ENCODE data around the gene ACTR3. TPM values are rescaled to one million over a fixed set of nuclear protein-coding genes. Genes with fewer than 3 reads are reported as not detected.
A peak's percentile ranks its signal among the peaks of the same experiment; 100 is the strongest.

Gene ACTR3
- total RNA-seq, 1 experiment from 2014 or later: 180 TPM

DNA sequence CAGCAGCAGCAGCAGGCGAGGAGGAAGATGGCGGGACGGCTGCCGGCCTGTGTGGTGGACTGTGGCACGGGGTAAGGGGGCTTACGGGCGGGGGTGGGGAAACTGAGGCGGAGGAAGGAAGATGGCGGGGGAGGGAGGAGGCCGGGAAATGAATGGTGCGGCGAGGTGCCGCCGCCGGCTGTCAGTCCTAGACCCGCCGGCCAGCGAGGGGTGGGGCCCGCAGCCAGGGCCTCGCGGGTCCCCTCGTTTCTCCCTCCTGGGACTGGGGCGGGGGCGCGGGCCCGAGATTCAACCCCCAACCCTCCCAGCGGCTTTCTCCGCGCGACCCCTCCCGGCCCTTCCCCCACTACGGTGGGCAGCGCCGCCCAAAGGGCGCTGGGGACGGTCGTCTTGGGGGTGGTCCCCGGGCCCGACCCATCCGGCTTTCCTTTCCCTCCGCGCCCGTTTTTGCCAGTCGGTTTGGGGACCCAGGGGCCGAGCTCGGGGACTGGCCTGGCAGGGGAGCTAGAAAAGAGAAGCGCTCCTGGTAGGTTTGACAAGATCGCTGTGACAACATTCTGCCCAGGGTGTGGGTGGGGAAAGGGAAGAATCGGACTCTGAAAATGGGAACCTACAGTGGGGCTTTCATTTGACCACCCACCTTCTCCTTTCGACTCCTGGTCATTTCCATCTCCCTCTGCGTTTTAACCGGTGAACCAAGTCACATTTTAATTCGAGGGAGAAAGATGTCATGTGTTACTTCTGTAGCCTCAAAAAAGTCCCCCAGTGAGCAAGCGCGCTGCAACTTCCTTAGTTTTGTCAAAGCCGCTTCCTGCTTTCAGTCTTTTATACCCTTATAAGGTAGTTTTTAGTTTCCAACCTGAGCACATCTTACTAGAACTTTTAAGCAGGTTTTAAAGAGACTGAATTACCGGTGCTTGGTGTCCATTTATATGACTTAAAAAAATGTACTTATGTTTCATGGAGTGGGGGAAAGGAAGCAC lies 655 bp downstream of the ACTR3 start:
- no CpG with 5 or more reads among the region's 57 CpGs for WGBS (ENCODE audit: extremely low coverage, insufficient read length, low lambda C conversion rate)

More for the DNA sequence above, 655 bp downstream of the ACTR3 start:
- no peak overlapping the region for H3K56ac ChIP-seq (ENCODE audit: insufficient read length, low read depth, low read length)
- no peak overlapping the region for H2BK5ac ChIP-seq (ENCODE audit: insufficient read length, low read length)
- H2BK12ac ChIP-seq (ENCODE audit: insufficient read length, low read depth, low read length): peak overlapping the region; percentile 36
- H3K9ac ChIP-seq (ENCODE audit: extremely low read depth, insufficient read length, low read length): peak overlapping the region; percentile 60
- no peak overlapping the region for H2BK20ac ChIP-seq (ENCODE audit: low read depth, low read length, poor library complexity, severe bottlenecking)
- no peaks in the 10 kb centered on the region for H3K9me3 ChIP-seq (ENCODE audit: control insufficient read depth, low read depth, low read length)
- peak overlapping the region; percentile 79; the same call in 1 of the 2 replicates for H3K4ac ChIP-seq (ENCODE audit: low read depth, low read length)
- H3K27me3 Mint-ChIP-seq (ENCODE audit: low read depth): no peaks in the 10 kb centered on the region
- H3K27ac ChIP-seq (ENCODE audit: insufficient read length, low read depth, low read length): peak overlapping the region; percentile 13
- peaks cover 5% of the 10 kb centered on the region for H3K23me2 ChIP-seq (ENCODE audit: insufficient read length, low read depth, low read length, poor library complexity, severe bottlenecking)
- H3K18ac ChIP-seq (ENCODE audit: insufficient read length, low read depth, low read length): peak overlapping the region; percentile 97
- H4K20me1 ChIP-seq (ENCODE audit: control insufficient read depth, insufficient read depth, insufficient read length): no peaks in the 10 kb centered on the region
- H4K8ac ChIP-seq (replicated peaks; ENCODE audit: insufficient read length, low read depth, low read length): no peak overlapping the region
- peaks cover 3% of the 10 kb centered on the region for H3K79me1 ChIP-seq (ENCODE audit: insufficient read depth, low read depth, low read length, poor library complexity, severe bottlenecking)
- H3K4me1 ChIP-seq (ENCODE audit: insufficient read depth, low read length): peaks cover 4% of the 10 kb centered on the region
- H3K27ac Mint-ChIP-seq: peak overlapping the region; percentile 90 to 97 (median 94)
- peak overlapping the region; percentile 98 for H2BK120ac ChIP-seq (ENCODE audit: low read depth, low read length, poor library complexity, severe bottlenecking)
- H3K36me3 Mint-ChIP-seq (ENCODE audit: insufficient read depth in 1 of 3, low read depth in 3 of 3): peaks cover 0 to 21% (median 2%) of the 10 kb centered on the region in 3 experiments; a peak in 3 of 7 replicates
- H3K4me3 Mint-ChIP-seq: peak overlapping the region; percentile 92 to 95
- H2AK5ac ChIP-seq (ENCODE audit: insufficient read length, low read length): no peak overlapping the region
- peak overlapping the region; percentile 96 for H3T11ph ChIP-seq (ENCODE audit: low read length)
- peak overlapping the region; percentile 95 for H3K4me2 ChIP-seq (ENCODE audit: insufficient read depth, insufficient read length, low read length)
- TF ChIP-seq, protein P1, sequence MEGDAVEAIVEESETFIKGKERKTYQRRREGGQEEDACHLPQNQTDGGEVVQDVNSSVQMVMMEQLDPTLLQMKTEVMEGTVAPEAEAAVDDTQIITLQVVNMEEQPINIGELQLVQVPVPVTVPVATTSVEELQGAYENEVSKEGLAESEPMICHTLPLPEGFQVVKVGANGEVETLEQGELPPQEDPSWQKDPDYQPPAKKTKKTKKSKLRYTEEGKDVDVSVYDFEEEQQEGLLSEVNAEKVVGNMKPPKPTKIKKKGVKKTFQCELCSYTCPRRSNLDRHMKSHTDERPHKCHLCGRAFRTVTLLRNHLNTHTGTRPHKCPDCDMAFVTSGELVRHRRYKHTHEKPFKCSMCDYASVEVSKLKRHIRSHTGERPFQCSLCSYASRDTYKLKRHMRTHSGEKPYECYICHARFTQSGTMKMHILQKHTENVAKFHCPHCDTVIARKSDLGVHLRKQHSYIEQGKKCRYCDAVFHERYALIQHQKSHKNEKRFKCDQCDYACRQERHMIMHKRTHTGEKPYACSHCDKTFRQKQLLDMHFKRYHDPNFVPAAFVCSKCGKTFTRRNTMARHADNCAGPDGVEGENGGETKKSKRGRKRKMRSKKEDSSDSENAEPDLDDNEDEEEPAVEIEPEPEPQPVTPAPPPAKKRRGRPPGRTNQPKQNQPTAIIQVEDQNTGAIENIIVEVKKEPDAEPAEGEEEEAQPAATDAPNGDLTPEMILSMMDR (conservative IDR thresholded peaks at IDR 0.05): 0 out of 3 replicates have a peak, but pooled peaks have one; percentile 9
- H2AFZ ChIP-seq (ENCODE audit: low read length): no peak overlapping the region
- H3K4me1 Mint-ChIP-seq: peaks cover 66 to 71% of the 10 kb centered on the region in 2 experiments
- peak; percentile 49 for DNase-seq
- peaks cover 8% of the 10 kb centered on the region; the same call in 1 of the 2 replicates for H3K79me2 ChIP-seq (ENCODE audit: insufficient read depth, low read length)
- H4K91ac ChIP-seq (ENCODE audit: insufficient read length, low read depth, low read length): no peak overlapping the region
- H3K14ac ChIP-seq (ENCODE audit: insufficient read depth, low read length): peak overlapping the region; percentile 91; the same call in 1 of the 2 replicates
- no peaks in the 10 kb centered on the region for H3K9me3 Mint-ChIP-seq
- no peak overlapping the region for H2BK15ac ChIP-seq (ENCODE audit: low read depth, low read length)
- H3K23ac ChIP-seq (ENCODE audit: insufficient read length, low read depth, low read length): no peak overlapping the region
- H4K5ac ChIP-seq (ENCODE audit: insufficient read length, low read depth, low read length): no peak overlapping the region
- no peaks in the 10 kb centered on the region for H3K27me3 ChIP-seq (ENCODE audit: insufficient read depth, low read length)
